HFFc6 (cell line): ENCODE results near the gene PRPF40A. TPM values are rescaled to one million over a fixed set of nuclear protein-coding genes. Genes with fewer than 3 reads are reported as not detected.

Experiments used
- DNase-seq: peaks from one replicate; pipeline ENCODE4 v3.0.0-alpha.2; 2018
- H3K27ac Mint-ChIP-seq: 2 replicates; pipeline ENCODE4 v1.8.0; 2020; ENCODE audit warnings: mild to moderate bottlenecking, mixed read lengths
- H3K27me3 Mint-ChIP-seq: 2 replicates; pipeline ENCODE4 v1.8.0; 2021; ENCODE audit warnings: mild to moderate bottlenecking, moderate library complexity, mixed read lengths; ENCODE audit not compliant: insufficient read depth
- H3K36me3 Mint-ChIP-seq: 2 replicates; pipeline ENCODE4 v1.8.0; 2021; ENCODE audit warnings: low read depth, mixed read lengths
- H3K4me1 Mint-ChIP-seq: 2 replicates; pipeline ENCODE4 v1.8.0; 2020; ENCODE audit warnings: low read depth, mixed read lengths
- H3K4me3 Mint-ChIP-seq: 2 replicates; pipeline ENCODE4 v1.8.0; 2020; ENCODE audit warnings: mild to moderate bottlenecking, moderate library complexity, mixed read lengths
- H3K9me3 Mint-ChIP-seq: 2 replicates; pipeline ENCODE4 v1.8.0; 2020; ENCODE audit warnings: mild to moderate bottlenecking, mixed read lengths
- CTCF ChIP-seq: fragments of 200-600 bp; sonication (generic); IDR thresholded peaks from 2 replicates; pipeline ENCODE4 v1.5.0; 2021; ENCODE audit warnings: antibody characterized with exemption, mild to moderate bottlenecking
- total RNA-seq, 6 experiments: library from RNA; stranded (reverse); fragmentation: NEBNext Ultra II Directional; extraction: Animal tissue kit (Norgen Biotek cat#: 25700); gene quantifications; 2 replicates in 1 of 6; 3 replicates in 5 of 6; pipeline ENCODE4 v1.2.3, GENCODE V29; 2021

The PRPF40A gene
- total RNA-seq, 6 experiments from 2014 or later: 88.8 to 105 (median 99.1) TPM

DNA sequence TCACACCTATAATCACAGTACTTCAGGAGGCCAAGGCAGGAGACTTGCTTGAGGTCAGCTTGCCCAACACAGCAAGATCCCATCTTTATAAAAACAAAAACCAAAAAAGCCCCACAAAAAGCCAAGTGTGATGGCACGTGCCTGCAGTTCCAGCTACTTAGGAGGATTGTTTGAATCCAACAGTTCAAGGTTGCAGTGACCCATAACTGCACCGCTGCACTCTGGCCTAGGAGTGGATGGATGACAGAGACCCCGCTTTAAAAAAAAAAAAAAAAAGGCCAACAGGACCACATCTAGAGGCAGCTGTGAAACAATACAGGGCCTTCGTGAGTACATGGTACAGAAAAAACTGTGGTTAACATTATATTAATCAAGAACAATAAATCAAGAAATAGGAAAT is 56.2 kb downstream of the PRPF40A start:
- no peaks in the 10 kb centered on the region for H3K9me3 Mint-ChIP-seq
- no peaks in the 10 kb centered on the region for H3K4me1 Mint-ChIP-seq
- DNase-seq: no peak
- H3K27me3 Mint-ChIP-seq: peaks cover 1% of the 10 kb centered on the region; the same call in 1 of the 2 replicates
- no peak overlapping the region for H3K4me3 Mint-ChIP-seq
- TF ChIP-seq CTCF: no peak
- no peak overlapping the region for H3K27ac Mint-ChIP-seq
- peaks cover 29% of the 10 kb centered on the region for H3K36me3 Mint-ChIP-seq

- peaks cover 1% of the 10 kb centered on the region; the same call in 1 of the 2 replicates for H3K27me3 Mint-ChIP-seq
- no peak overlapping the region for H3K4me3 Mint-ChIP-seq
- H3K36me3 Mint-ChIP-seq: peaks cover 21% of the 10 kb centered on the region
- no peak for TF ChIP-seq CTCF
- DNase-seq: no peak
- no peak overlapping the region for H3K27ac Mint-ChIP-seq
- no peaks in the 10 kb centered on the region for H3K4me1 Mint-ChIP-seq
- no peaks in the 10 kb centered on the region for H3K9me3 Mint-ChIP-seq
Observed at GRCh38 chr2:152658221-152658620, 59.0 kb downstream of the PRPF40A start.

DNA sequence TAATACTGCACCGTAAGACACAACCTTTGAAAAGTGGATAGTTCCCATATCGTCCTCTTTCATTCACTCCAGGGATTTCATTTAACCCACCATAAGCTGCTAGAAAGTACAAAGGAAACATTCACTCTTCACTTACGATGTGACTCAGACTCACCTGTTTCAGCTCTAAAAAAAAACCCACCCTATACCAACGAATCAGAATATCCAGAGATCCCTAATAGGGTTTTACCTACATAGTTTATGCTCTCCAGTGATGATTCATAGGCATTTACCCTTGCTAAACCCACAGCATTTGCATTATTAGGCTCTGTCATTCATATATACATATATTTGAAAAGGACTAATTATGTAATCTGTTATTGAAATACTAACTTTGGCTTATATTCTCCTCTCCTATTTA is 60.2 kb downstream of the PRPF40A start:
- H3K27me3 Mint-ChIP-seq: peaks cover 1% of the 10 kb centered on the region; the same call in 1 of the 2 replicates
- no peaks in the 10 kb centered on the region for H3K9me3 Mint-ChIP-seq
- H3K4me3 Mint-ChIP-seq: no peak overlapping the region
- no peaks in the 10 kb centered on the region for H3K4me1 Mint-ChIP-seq
- no peak for DNase-seq
- peaks cover 21% of the 10 kb centered on the region for H3K36me3 Mint-ChIP-seq
- no peak for TF ChIP-seq CTCF
- no peak overlapping the region for H3K27ac Mint-ChIP-seq

- TF ChIP-seq CTCF: no peak
- Mint-ChIP-seq H3K4me1 (no peaks in the 10 kb centered on the region), H3K9me3 (no peaks in the 10 kb centered on the region), H3K27ac (no peak overlapping the region), H3K27me3 (peaks cover 1% of the 10 kb centered on the region; the same call in 1 of the 2 replicates), H3K36me3 (peaks cover 25% of the 10 kb centered on the region), H3K4me3 (no peak overlapping the region)
- DNase-seq: no peak
Observed at GRCh38 chr2:152655880-152656279, 61.4 kb downstream of the PRPF40A start.

- Mint-ChIP-seq H3K27ac (no peak overlapping the region), H3K27me3 (no peaks in the 10 kb centered on the region), H3K4me3 (no peak overlapping the region), H3K4me1 (peaks cover 16% of the 10 kb centered on the region), H3K36me3 (peaks cover 16% of the 10 kb centered on the region), H3K9me3 (no peaks in the 10 kb centered on the region)
- no peak for TF ChIP-seq CTCF
- DNase-seq: no peak
Observed at GRCh38 chr2:152651834-152652233, 65.4 kb downstream of the PRPF40A start.
